ENCODE data around the gene CCDC34. TPM values are rescaled to one million over a fixed set of nuclear protein-coding genes. Genes with fewer than 3 reads are reported as not detected.
"Not testable (repeated sequence)": the region's sequence is repeated elsewhere in the genome, so short reads cannot be mapped to it uniquely, and the experiment has no call there.

The CCDC34 gene
- total and polyA plus RNA-seq, 7 experiments from 2014 or later = 1.3 to 10.0 (median 2.3) TPM

GRCh38 chr11:27347359-27348339 is 15.4 kb downstream of the CCDC34 start:
- ChIA-PET CTCF (no interaction called here), POLR2A (no interaction called here)
- H3K4me3 ChIP-seq (ENCODE audit: low read length) = no peak overlapping the region
- H3K27me3 ChIP-seq (ENCODE audit: control insufficient read depth in 2 of 2, insufficient read depth in 2 of 2, low read length in 2 of 2) = no peaks in the 10 kb centered on the region
- H3K27ac Mint-ChIP-seq = no peak overlapping the region
- H3K4me1 Mint-ChIP-seq = no peaks in the 10 kb centered on the region
- ATAC-seq (no peak), DNase-seq (no peak)
- no peaks in the 10 kb centered on the region for H3K9me3 ChIP-seq (ENCODE audit: control insufficient read depth in 2 of 3, low read length in 3 of 3)
- no peaks in the 10 kb centered on the region for H3K36me3 ChIP-seq (ENCODE audit: control insufficient read depth in 2 of 3, insufficient read depth in 3 of 3, low read length in 3 of 3)
- H3K27me3 Mint-ChIP-seq = no peaks in the 10 kb centered on the region
- no peaks in the 10 kb centered on the region for H3K4me1 ChIP-seq (ENCODE audit: control insufficient read depth in 2 of 2, insufficient read depth in 2 of 2, low read length in 2 of 2)
- H3K4me3 Mint-ChIP-seq = no peak overlapping the region
- H3K9me3 Mint-ChIP-seq = no peaks in the 10 kb centered on the region
- intact Hi-C loops (cut with micrococcal nuclease) = no loop called here
- peaks cover 7 to 37% (median 24%) of the 10 kb centered on the region in 5 donors for H3K36me3 Mint-ChIP-seq
- no peak overlapping the region for H3K27ac ChIP-seq (ENCODE audit: low read depth, low read length)

GRCh38 chr11:27339941-27340340 is 23.1 kb downstream of the CCDC34 start:
- intact Hi-C loops (cut with micrococcal nuclease) = no loop called here
- no peaks in the 10 kb centered on the region for H3K9me3 Mint-ChIP-seq
- Histone ChIP-seq H3K4me3 (ENCODE audit: low read length) (no peak overlapping the region), H3K36me3 (ENCODE audit: control insufficient read depth in 2 of 3, insufficient read depth in 3 of 3, low read length in 3 of 3) (no peaks in the 10 kb centered on the region), H3K27ac (ENCODE audit: low read depth, low read length) (no peak overlapping the region), H3K4me1 (ENCODE audit: control insufficient read depth in 2 of 2, insufficient read depth in 2 of 2, low read length in 2 of 2) (no peaks in the 10 kb centered on the region), H3K9me3 (ENCODE audit: control insufficient read depth in 2 of 3, low read length in 3 of 3) (no peaks in the 10 kb centered on the region), H3K27me3 (ENCODE audit: control insufficient read depth in 2 of 2, insufficient read depth in 2 of 2, low read length in 2 of 2) (no peaks in the 10 kb centered on the region)
- no peaks in the 10 kb centered on the region for H3K4me1 Mint-ChIP-seq
- no peak overlapping the region for H3K27ac Mint-ChIP-seq
- POLR2A ChIA-PET = no interaction called here
- H3K36me3 Mint-ChIP-seq = peaks cover 0 to 30% (median 8%) of the 10 kb centered on the region in 5 donors
- DNase-seq (no peak), ATAC-seq (no peak)
- no peaks in the 10 kb centered on the region for H3K27me3 Mint-ChIP-seq
- no peak overlapping the region for H3K4me3 Mint-ChIP-seq
- CTCF ChIA-PET = no interaction called here

- CTCF ChIA-PET; H3K4me3 Mint-ChIP-seq; H3K27me3 ChIP-seq (ENCODE audit: control insufficient read depth in 2 of 2, insufficient read depth in 2 of 2, low read length in 2 of 2): not testable (repeated sequence)
Observed at GRCh38 chr11:27334764-27335163, 28.3 kb downstream of the CCDC34 start.

GRCh38 chr11:27331981-27332380 is 31.0 kb downstream of the CCDC34 start:
- Mint-ChIP-seq H3K27ac (no peak overlapping the region), H3K4me1 (peaks cover 0 to 2% (median 0%) of the 10 kb centered on the region in 7 donors), H3K4me3 (no peak overlapping the region), H3K36me3 (peaks cover 0 to 15% (median 6%) of the 10 kb centered on the region in 5 donors), H3K27me3 (no peaks in the 10 kb centered on the region), H3K9me3 (peaks cover 0 to 1% (median 0%) of the 10 kb centered on the region in 11 donors)
- no peaks in the 10 kb centered on the region for H3K9me3 ChIP-seq (ENCODE audit: control insufficient read depth in 2 of 3, low read length in 3 of 3)
- no peaks in the 10 kb centered on the region for H3K27me3 ChIP-seq (ENCODE audit: control insufficient read depth in 2 of 2, insufficient read depth in 2 of 2, low read length in 2 of 2)
- no peak overlapping the region for H3K27ac ChIP-seq (ENCODE audit: low read depth, low read length)
- intact Hi-C loops (cut with micrococcal nuclease) = no loop called here
- ATAC-seq = no peak
- no peak overlapping the region for H3K4me3 ChIP-seq (ENCODE audit: low read length)
- ChIA-PET POLR2A (no interaction called here), CTCF (no interaction called here)
- no peaks in the 10 kb centered on the region for H3K4me1 ChIP-seq (ENCODE audit: control insufficient read depth in 2 of 2, insufficient read depth in 2 of 2, low read length in 2 of 2)
- H3K36me3 ChIP-seq (ENCODE audit: control insufficient read depth in 2 of 3, insufficient read depth in 3 of 3, low read length in 3 of 3) = no peaks in the 10 kb centered on the region
- DNase-seq = no peak

More at GRCh38 chr11:27334764-27335163, 28.3 kb downstream of the CCDC34 start:
- H3K9me3 Mint-ChIP-seq; H3K27ac ChIP-seq (ENCODE audit: low read depth, low read length); intact Hi-C loops (cut with micrococcal nuclease); DNase-seq; H3K9me3 ChIP-seq (ENCODE audit: control insufficient read depth in 2 of 3, low read length in 3 of 3); POLR2A ChIA-PET; ATAC-seq; H3K36me3 ChIP-seq (ENCODE audit: control insufficient read depth in 2 of 3, insufficient read depth in 3 of 3, low read length in 3 of 3); H3K4me3 ChIP-seq (ENCODE audit: low read length); H3K27ac Mint-ChIP-seq; H3K4me1 ChIP-seq (ENCODE audit: control insufficient read depth in 2 of 2, insufficient read depth in 2 of 2, low read length in 2 of 2); H3K4me1 Mint-ChIP-seq; H3K27me3 Mint-ChIP-seq: not testable (repeated sequence)
- H3K36me3 Mint-ChIP-seq = peaks cover 0 to 21% (median 9%) of the 10 kb centered on the region in 5 donors

- POLR2A ChIA-PET = no interaction called here
- no peaks in the 10 kb centered on the region for H3K9me3 ChIP-seq (ENCODE audit: control insufficient read depth in 2 of 3, low read length in 3 of 3)
- Mint-ChIP-seq H3K4me1 (peaks cover 0 to 2% (median 0%) of the 10 kb centered on the region in 7 donors), H3K36me3 (peaks cover 0 to 16% (median 2%) of the 10 kb centered on the region in 5 donors), H3K27me3 (no peaks in the 10 kb centered on the region), H3K27ac (no peak overlapping the region), H3K4me3 (no peak overlapping the region), H3K9me3 (peaks cover 0 to 8% (median 4%) of the 10 kb centered on the region in 11 donors)
- H3K4me1 ChIP-seq (ENCODE audit: control insufficient read depth in 2 of 2, insufficient read depth in 2 of 2, low read length in 2 of 2) = no peaks in the 10 kb centered on the region
- DNase-seq (no peak), ATAC-seq (no peak)
- H3K36me3 ChIP-seq (ENCODE audit: control insufficient read depth in 2 of 3, insufficient read depth in 3 of 3, low read length in 3 of 3) = no peaks in the 10 kb centered on the region
- H3K4me3 ChIP-seq (ENCODE audit: low read length) = no peak overlapping the region
- H3K27ac ChIP-seq (ENCODE audit: low read depth, low read length) = no peak overlapping the region
- intact Hi-C loops (cut with micrococcal nuclease) = no loop called here
- CTCF ChIA-PET = no interaction called here
- no peaks in the 10 kb centered on the region for H3K27me3 ChIP-seq (ENCODE audit: control insufficient read depth in 2 of 2, insufficient read depth in 2 of 2, low read length in 2 of 2)
Observed at GRCh38 chr11:27330633-27331270, 32.3 kb downstream of the CCDC34 start.

DNA sequence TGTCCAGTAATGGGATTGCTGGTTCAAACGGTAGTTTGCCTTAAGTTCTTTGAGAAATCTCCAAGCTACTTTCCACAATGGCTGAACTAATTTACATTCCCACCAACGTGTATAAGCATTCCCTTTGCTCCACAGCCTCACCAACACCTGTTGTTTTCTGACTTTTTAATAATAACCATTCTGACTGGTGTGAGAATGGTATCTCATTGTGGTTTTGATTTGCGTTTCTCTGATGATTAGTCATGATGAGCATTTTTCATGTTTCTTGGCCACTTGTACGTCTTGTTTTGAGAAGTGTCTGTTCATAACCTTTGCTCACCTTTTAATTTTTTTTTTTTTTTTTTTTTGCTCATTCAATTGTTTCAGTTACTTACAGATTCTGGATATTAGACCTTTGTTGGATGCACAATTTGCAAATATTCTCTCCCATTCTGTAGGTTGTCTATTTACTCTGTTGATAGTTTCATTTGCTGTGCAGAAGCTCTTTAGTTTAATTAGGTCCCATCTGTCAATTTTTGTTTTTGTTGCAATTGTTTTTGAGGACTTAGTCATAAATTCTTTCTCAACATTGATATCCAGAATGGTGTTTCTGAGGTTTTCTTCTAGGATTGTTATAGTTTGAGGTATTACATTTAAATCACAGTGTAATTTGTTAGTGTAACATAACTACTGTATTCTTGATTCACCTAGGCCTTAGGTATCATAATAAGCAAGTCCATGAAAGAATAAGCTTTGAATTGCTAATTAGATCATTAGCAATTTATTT is 33.0 kb downstream of the CCDC34 start:
- no peak overlapping the region for H3K27ac ChIP-seq (ENCODE audit: low read depth, low read length)
- DNase-seq = no peak
- Mint-ChIP-seq H3K36me3 (peaks cover 0 to 17% (median 2%) of the 10 kb centered on the region in 5 donors), H3K4me3 (no peak overlapping the region), H3K27me3 (no peaks in the 10 kb centered on the region), H3K9me3 (peaks cover 0 to 11% (median 4%) of the 10 kb centered on the region in 11 donors), H3K27ac (no peak overlapping the region), H3K4me1 (peaks cover 0 to 2% (median 0%) of the 10 kb centered on the region in 7 donors)
- ChIA-PET CTCF (no interaction called here), POLR2A (no interaction called here)
- no peaks in the 10 kb centered on the region for H3K4me1 ChIP-seq (ENCODE audit: control insufficient read depth in 2 of 2, insufficient read depth in 2 of 2, low read length in 2 of 2)
- H3K9me3 ChIP-seq (ENCODE audit: control insufficient read depth in 2 of 3, low read length in 3 of 3) = no peaks in the 10 kb centered on the region
- intact Hi-C loops (cut with micrococcal nuclease) = no loop called here
- no peaks in the 10 kb centered on the region for H3K27me3 ChIP-seq (ENCODE audit: control insufficient read depth in 2 of 2, insufficient read depth in 2 of 2, low read length in 2 of 2)
- no peaks in the 10 kb centered on the region for H3K36me3 ChIP-seq (ENCODE audit: control insufficient read depth in 2 of 3, insufficient read depth in 3 of 3, low read length in 3 of 3)
- ATAC-seq = no peak
- no peak overlapping the region for H3K4me3 ChIP-seq (ENCODE audit: low read length)

Data from naive thymus-derived CD4-positive, alpha-beta T cell (primary cell).